SU-DHL-6 (cell line): Measurements from ENCODE around the gene DYNC1H1.

Experiments used
- H2AFZ ChIP-seq: fragments of 200-600 bp; sonication (generic); 2 replicates; pipeline ENCODE4 v1.6.1; 2014; ENCODE audit warnings: low read depth, mild to moderate bottlenecking, moderate library complexity, mixed read lengths, antibody characterized with exemption, low read length; ENCODE audit not compliant: severe bottlenecking
- H3F3A ChIP-seq: fragments of 200-600 bp; shearing (Covaris generic); 2 replicates; pipeline ENCODE4 v1.6.0; 2016; ENCODE audit warnings: antibody characterized with exemption, mild to moderate bottlenecking; ENCODE audit not compliant: insufficient read depth
- H3K27ac ChIP-seq: fragments of 200-600 bp; sonication (generic); 2 replicates; pipeline ENCODE4 v1.5.1; 2016; ENCODE audit warnings: low read depth, mild to moderate bottlenecking, low read length, moderate library complexity, mixed read lengths
- H3K27me3 ChIP-seq: fragments of 200-600 bp; sonication (generic), shearing (Covaris generic); 2 replicates; pipeline ENCODE4 v1.6.0; 2014; ENCODE audit warnings: mild to moderate bottlenecking, low read length
- H3K36me3 ChIP-seq: fragments of 200-600 bp; sonication (generic); 2 replicates; pipeline ENCODE4 v1.6.1; 2014; ENCODE audit warnings: mild to moderate bottlenecking, low read length, mixed read lengths
- H3K4me2 ChIP-seq: fragments of 300-600, 200-600 bp; shearing (Covaris generic), sonication (generic); 2 replicates; pipeline ENCODE4 v1.6.0; 2014; ENCODE audit warnings: low read length, low read depth, mild to moderate bottlenecking; ENCODE audit not compliant: poor library complexity, severe bottlenecking
- H3K4me3 ChIP-seq: fragments of 200-600 bp; sonication (generic); 2 replicates; pipeline ENCODE4 v1.5.1; 2014; ENCODE audit warnings: antibody characterized with exemption, low read length, mild to moderate bottlenecking, mixed read lengths; ENCODE audit not compliant: insufficient read depth, poor library complexity, severe bottlenecking
- H3K79me2 ChIP-seq: fragments of 200-600 bp; sonication (generic); 2 replicates; pipeline ENCODE4 v1.6.1; 2014; ENCODE audit warnings: mild to moderate bottlenecking, low read length, moderate library complexity; ENCODE audit not compliant: insufficient read depth
- H3K9ac ChIP-seq: fragments of 200-600 bp; sonication (generic); 2 replicates; pipeline ENCODE4 v1.7.0; 2014; ENCODE audit warnings: mild to moderate bottlenecking, low read length
- H3K9me2 ChIP-seq: fragments of 200-600 bp; sonication (generic); replicated peaks from 2 replicates; pipeline ENCODE4 v1.6.1; 2014; ENCODE audit warnings: low read length; ENCODE audit not compliant: insufficient read depth
- H3K9me3 ChIP-seq: fragments of 200-600 bp; sonication (generic); 2 replicates; pipeline ENCODE4 v1.6.1; 2014; ENCODE audit warnings: low read length, mixed read lengths; ENCODE audit not compliant: insufficient read depth
- H4K20me1 ChIP-seq: fragments of 200-600 bp; sonication (generic); 2 replicates; pipeline ENCODE4 v1.6.1; 2014; ENCODE audit warnings: low read depth, mild to moderate bottlenecking, antibody characterized with exemption, low read length, moderate library complexity, mixed read lengths
- EZH2phosphoT487 ChIP-seq: fragments of 200-600 bp; sonication (generic), shearing (Covaris generic); conservative IDR thresholded peaks from 2 replicates; pipeline ENCODE4 v1.6.1; 2018; ENCODE audit warnings: mild to moderate bottlenecking, antibody characterized with exemption, low read length, moderate library complexity, mixed read lengths
- TF ChIP-seq, protein P1 (sequence below): fragments of 200-600 bp; sonication (generic); IDR thresholded peaks from one replicate; pipeline ENCODE4 v1.5.1; 2017; ENCODE audit warnings: antibody characterized with exemption, mild to moderate bottlenecking, low read length, moderate library complexity; ENCODE audit not compliant: insufficient read depth, poor library complexity, severe bottlenecking

The DYNC1H1 gene

GRCh38 chr14:101929946-101930345, 34.4 kb upstream of the DYNC1H1 start:
- no peak overlapping the region for H3K4me3 ChIP-seq
- TF ChIP-seq, protein P1, sequence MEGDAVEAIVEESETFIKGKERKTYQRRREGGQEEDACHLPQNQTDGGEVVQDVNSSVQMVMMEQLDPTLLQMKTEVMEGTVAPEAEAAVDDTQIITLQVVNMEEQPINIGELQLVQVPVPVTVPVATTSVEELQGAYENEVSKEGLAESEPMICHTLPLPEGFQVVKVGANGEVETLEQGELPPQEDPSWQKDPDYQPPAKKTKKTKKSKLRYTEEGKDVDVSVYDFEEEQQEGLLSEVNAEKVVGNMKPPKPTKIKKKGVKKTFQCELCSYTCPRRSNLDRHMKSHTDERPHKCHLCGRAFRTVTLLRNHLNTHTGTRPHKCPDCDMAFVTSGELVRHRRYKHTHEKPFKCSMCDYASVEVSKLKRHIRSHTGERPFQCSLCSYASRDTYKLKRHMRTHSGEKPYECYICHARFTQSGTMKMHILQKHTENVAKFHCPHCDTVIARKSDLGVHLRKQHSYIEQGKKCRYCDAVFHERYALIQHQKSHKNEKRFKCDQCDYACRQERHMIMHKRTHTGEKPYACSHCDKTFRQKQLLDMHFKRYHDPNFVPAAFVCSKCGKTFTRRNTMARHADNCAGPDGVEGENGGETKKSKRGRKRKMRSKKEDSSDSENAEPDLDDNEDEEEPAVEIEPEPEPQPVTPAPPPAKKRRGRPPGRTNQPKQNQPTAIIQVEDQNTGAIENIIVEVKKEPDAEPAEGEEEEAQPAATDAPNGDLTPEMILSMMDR: no peak
- no peak for TF ChIP-seq EZH2phosphoT487
- H3K27ac ChIP-seq: no peak overlapping the region
- H3K9me3 ChIP-seq: no peaks in the 10 kb centered on the region
- H3K9ac ChIP-seq: no peak overlapping the region
- H3K36me3 ChIP-seq: peaks cover 3% of the 10 kb centered on the region; the same call in 1 of the 2 replicates
- no peaks in the 10 kb centered on the region; the same call in 1 of the 2 replicates for H3F3A ChIP-seq
- H2AFZ ChIP-seq: no peak overlapping the region
- no peaks in the 10 kb centered on the region for H3K27me3 ChIP-seq
- H3K79me2 ChIP-seq: no peaks in the 10 kb centered on the region
- no peaks in the 10 kb centered on the region for H4K20me1 ChIP-seq
- H3K9me2 ChIP-seq: no peaks in the 10 kb centered on the region
- no peak overlapping the region for H3K4me2 ChIP-seq

DNA sequence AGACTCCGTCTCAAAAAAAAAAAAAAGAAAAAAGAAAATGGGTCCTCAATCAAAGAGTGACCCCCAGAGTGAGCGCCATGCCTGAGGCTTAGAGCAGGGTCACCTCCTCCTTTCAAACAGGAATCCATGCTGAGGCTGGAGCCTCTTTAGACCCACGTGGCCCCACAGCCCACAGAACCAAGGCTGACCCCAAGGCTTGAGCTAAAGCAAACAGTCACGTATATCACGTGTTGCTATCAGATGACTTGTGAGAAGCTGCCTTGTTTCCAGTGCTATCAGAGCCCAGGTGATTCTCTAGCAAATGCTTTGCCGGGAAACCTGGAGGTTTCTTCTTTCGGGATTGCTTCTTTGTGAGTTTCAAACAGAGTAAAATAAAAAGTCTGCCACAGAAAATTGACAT, 31.7 kb upstream of the DYNC1H1 start:
- Histone ChIP-seq H3K27me3 (no peaks in the 10 kb centered on the region), H3K9ac (no peak overlapping the region), H3K4me2 (no peak overlapping the region), H3K4me3 (no peak overlapping the region), H3K79me2 (no peaks in the 10 kb centered on the region), H3K9me2 (no peaks in the 10 kb centered on the region), H2AFZ (no peak overlapping the region), H3K27ac (no peak overlapping the region), H3K36me3 (0 out of 2 replicates have a peak, but pooled peaks cover under 1% of the 10 kb centered on the region), H4K20me1 (no peaks in the 10 kb centered on the region), H3K9me3 (no peaks in the 10 kb centered on the region), H3F3A (no peaks in the 10 kb centered on the region)
- no peak for TF ChIP-seq EZH2phosphoT487
- TF ChIP-seq, protein P1: no peak

DNA sequence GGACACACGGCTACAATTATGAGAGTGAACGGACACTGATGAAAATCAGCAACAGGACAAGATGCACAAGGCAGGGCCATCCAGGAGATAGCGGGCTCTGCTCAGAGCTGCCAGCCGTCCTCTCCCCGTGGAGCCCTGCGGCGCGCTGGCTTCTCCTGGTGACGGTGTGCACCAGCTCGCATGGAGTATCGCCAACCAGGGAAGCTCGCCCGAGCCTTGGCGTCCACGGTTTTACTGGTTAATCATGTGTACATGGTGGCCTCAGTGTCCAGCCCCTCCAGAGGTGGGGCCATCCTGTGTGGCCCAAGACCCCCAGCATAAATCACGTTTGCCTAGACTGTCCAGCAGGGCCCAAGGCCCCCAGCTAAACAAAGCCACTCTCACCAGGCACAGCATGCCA, 31.2 kb upstream of the DYNC1H1 start:
- no peaks in the 10 kb centered on the region for H3K79me2 ChIP-seq
- no peaks in the 10 kb centered on the region for H3F3A ChIP-seq
- no peaks in the 10 kb centered on the region for H3K36me3 ChIP-seq
- H3K4me3 ChIP-seq: no peak overlapping the region
- H4K20me1 ChIP-seq: no peaks in the 10 kb centered on the region
- no peaks in the 10 kb centered on the region for H3K27me3 ChIP-seq
- no peak overlapping the region for H2AFZ ChIP-seq
- no peak overlapping the region for H3K4me2 ChIP-seq
- no peaks in the 10 kb centered on the region for H3K9me2 ChIP-seq
- no peak overlapping the region for H3K9ac ChIP-seq
- no peak overlapping the region for H3K27ac ChIP-seq
- TF ChIP-seq EZH2phosphoT487: no peak
- TF ChIP-seq, protein P1: no peak
- H3K9me3 ChIP-seq: no peaks in the 10 kb centered on the region

DNA sequence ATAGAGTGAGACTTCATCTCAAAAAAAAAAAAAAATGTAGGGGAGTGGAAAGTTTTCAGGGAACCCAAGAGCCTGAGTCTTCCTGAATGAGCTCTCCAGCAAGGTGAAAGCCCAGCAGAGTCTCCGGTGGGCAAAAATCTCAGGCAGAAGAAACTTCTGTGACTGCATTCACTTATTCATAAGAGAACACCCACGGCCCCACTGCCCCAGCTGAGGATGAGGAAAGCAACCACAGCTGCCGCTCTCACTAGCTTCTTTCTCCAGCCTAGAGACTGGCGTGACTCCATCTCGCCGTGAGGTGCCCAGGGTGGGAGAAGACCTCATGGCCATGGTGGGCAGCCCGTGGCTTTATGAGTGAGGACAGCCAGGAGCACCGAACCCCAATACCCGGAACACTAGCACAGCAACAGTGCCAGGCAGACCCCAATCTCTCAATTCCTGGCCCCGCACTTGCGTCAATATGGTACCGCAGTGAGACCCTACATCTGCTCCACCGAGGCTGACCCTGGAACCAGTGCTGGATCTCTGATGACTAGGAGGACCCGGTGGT, 29.7 kb upstream of the DYNC1H1 start:
- no peak overlapping the region for H3K4me3 ChIP-seq
- H3K9me3 ChIP-seq: no peaks in the 10 kb centered on the region
- no peaks in the 10 kb centered on the region for H4K20me1 ChIP-seq
- no peak overlapping the region for H2AFZ ChIP-seq
- no peak overlapping the region for H3K27ac ChIP-seq
- no peaks in the 10 kb centered on the region for H3K36me3 ChIP-seq
- TF ChIP-seq, protein P1: no peak
- TF ChIP-seq EZH2phosphoT487: no peak
- H3K27me3 ChIP-seq: no peaks in the 10 kb centered on the region
- no peaks in the 10 kb centered on the region for H3K9me2 ChIP-seq
- H3K9ac ChIP-seq: no peak overlapping the region
- no peaks in the 10 kb centered on the region for H3K79me2 ChIP-seq
- no peak overlapping the region for H3K4me2 ChIP-seq
- H3F3A ChIP-seq: no peaks in the 10 kb centered on the region
